Measurements from ENCODE around the gene CERS1.
A peak's percentile ranks its signal among the peaks of the same experiment; 100 is the strongest.

The CERS1 gene

DNA sequence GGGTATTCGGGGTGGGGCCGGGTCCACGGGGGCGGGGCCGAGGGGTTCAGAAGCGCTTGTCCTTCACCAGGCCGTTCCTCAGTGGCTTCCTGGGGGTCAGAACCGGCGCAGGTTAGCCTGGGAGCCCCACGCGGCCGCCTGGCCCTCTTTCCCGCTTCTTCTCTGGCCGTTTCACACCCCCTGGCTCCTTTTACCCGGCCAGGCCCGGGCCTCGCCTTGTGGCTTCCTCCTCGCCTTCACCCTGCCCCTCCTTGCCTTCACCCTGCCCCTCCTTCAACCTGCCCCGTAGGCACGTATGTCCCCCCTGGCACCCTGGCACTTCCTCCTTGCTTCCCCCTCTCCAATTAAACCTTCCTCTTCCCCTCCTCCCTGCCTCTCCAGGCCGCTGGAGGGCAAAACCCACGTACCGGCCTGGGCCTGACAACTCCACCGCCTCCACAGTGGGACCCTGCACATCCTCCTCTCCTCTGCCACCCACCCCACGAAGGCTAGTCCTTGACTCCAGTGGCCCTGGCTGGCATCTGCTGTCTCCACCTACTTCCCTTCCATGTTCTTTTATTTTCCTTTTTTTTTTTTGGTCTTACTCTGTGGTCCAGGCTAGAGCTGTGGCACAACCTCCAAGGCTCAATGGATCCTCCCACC is 25.3 kb downstream of the CERS1 start:
- no peak for DNase-seq (ENCODE audit: low spot score)

DNA sequence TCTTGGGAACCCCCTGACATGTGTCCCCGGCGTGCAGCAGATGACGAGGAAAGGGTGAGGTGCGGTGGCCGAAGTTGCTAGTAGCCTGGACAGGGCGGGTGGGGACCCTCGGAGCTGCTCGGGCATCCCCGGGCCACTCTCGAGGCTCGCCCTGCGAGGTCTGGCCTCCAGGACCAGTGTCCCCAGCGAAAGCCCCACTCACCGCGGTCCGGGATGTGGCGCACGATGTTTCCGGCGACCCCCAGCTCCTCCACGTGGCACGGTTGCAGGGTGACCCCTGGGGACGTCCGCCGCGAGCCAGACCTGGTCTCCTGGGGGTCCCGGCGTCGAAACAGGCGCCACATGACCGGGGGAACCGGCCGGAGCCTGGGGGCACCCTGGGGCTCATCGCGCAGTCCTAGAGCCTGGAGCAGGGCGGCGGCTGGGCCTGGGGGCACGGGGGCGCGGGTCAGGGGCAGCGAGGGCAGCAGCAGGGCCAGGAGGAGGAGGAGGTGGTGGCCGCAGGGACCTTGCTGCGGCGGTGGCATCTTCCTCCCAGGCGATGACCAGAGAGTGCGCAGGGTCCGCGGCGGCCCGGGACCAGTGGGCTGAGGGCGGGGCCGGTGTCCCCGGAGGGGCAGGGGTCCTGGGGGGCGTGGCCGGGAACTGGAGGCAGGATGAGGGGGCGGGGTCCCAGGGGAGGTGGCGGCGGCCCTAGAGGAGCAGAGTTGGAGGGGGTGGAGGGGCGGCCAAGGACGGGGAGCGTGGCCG is 26.0 kb downstream of the CERS1 start:
- no peak for DNase-seq (ENCODE audit: low spot score)

DNA sequence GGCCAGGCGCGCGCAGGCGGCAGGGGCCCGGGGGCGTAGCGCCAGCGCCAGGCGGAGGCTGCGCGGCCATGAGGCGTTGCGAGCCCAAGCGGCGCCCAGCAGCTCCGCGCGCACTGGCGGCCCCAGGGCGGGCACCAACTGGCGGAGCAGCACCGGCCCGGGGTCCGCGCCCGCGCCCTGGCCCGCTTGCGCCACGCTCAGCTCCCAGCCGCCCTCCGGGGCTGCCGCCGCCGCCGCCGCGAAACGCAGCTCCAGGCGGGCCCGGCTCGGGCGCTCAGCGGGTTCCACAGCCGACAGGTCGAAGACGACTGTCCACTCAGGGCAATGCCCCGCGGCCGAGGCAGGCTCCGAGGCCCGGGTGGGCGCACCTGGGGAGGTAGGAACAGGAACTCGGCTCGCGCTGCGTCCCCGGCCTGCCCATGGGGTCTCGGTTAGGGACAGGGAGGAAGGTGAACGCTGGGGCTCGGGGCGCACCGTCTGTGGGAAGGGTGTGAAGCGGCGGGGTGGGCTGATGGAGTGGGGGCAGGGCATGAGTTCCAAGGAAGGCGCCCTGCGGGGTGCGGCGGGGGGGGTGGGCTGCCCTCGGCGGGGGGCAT is 26.8 kb downstream of the CERS1 start:
- DNase-seq (ENCODE audit: low spot score) = no peak

DNA sequence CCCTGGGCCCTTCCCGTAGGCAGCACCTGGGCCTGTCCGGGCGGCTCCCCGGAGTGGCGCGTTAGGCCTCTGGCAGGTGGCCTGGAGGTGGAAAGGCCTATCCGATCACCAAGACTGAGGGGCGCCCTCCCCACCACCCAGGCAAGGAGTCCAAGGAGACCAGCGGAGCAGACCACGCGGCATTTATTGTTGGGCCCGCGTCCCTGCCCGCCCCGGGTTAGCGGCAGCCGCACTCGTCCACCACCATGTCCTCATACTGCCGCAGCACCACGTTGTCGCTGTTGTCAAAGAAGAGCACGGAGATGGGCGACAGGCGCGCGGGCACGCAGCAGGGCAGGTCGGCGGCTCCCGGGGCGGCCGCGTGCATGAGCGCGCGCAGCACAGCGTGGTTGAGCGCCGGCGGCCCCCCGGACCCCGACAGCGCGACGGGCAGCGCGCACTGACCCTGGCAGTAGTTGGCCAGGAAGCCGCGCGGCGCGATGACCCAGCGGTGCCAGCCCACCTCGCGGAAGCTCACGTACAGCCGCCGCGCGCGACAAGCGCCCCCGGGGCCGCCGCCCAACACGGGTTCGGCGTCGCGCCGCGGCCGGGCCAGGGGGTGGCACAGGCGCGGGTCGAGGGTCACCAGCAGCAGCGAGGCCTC is 27.5 kb downstream of the CERS1 start:
- no peak for DNase-seq (ENCODE audit: low spot score)

DNA sequence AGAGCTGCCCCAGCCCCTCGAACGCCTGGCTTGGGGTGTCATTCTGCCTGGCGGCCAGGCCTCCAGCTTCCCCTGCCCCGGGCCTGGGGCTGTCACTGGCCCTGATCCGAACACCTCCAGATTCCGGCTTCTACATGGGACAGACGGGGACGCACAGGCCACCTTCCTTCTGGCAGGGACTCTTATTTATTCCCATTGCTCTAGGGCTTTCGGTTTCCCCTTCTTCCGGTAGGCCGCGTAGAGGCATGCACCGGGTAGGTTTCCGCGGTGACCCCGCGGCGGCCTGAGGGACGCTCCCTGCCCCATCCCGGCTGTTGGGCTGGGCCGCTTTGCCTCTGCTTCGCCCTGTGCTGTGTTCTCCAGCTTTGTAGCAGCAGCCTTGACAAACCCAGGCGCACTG is 28.2 kb downstream of the CERS1 start:
- DNase-seq (ENCODE audit: low spot score) = no peak

DNA sequence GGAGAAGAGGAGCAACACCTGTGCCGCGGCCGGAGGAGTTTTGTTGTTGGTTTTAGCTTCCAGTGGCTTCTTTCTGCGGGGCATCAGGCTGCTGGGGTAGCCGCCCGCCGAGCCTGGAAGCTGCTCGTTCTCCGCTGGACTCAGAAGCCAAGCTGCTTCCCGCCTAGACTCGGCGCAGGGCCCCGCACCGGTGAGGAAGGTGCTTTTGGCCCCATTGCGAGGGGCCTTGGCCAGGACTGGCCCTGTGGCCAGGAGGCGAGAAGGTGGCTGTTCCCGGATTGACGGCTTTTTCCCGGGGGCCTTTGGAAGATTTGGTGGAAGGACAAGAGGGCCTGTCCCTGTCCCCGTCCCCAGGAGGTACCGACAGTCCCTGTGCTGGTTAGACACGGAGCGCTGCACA is 28.8 kb downstream of the CERS1 start:
- no peak for DNase-seq (ENCODE audit: low spot score)

DNA sequence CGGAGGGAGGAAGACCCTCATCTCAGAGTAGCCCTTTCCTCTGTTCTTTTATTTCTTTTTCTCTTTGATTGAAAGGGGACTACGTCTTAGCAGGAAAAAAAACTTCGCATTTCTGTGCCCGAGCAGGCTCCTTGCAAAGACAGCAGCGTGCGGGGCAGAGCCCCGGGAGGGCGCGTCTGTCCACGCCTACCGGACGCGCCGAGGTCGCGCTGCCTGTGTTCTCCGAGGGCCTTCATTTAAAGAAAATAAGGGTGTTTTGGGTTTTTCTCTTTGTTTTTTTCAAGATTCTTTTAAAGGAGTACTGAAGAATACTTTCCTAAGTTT is 29.2 kb downstream of the CERS1 start:
- DNase-seq (ENCODE audit: low spot score) = no peak

DNA sequence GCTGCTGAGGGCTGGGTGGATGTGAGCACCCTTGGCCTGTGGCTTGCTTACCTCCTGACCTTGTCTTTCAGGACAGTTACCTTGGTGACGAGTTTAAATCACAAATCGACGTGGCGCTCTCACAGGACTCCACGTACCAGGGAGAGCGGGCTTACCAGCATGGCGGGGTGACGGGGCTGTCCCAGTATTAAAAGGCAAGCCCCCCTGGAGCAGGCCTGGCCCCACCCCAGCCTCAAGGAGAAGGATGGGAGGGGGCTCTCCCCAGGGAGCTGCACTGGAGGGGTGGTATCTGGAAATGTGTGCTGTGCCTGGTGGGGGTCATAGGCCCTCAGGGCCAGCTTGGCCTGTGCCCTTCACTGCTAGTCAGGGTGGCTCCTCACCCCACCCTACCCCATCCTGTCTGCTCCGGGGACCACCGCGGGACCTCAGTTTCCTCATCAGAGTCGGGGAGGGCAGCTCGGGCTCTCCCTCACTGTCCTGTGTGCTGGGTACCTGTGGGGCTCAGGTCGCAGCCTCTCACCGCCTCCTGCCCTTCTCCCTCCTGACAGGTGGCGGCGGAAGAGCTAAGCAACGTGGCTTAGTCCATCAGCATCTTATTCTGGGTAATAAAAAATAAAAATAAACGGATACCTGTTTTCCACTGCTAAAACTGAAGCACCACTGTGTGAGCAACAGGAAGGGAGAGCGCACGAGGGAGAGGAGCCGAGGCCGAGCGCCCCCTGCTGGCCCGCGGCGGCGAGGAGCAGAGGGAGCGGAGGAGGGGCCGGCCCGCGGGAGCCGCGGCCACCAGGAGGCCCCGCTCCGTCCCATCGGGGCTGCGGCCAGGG is 29.8 kb downstream of the CERS1 start:
- DNase-seq (ENCODE audit: low spot score) = peak; percentile 68

DNA sequence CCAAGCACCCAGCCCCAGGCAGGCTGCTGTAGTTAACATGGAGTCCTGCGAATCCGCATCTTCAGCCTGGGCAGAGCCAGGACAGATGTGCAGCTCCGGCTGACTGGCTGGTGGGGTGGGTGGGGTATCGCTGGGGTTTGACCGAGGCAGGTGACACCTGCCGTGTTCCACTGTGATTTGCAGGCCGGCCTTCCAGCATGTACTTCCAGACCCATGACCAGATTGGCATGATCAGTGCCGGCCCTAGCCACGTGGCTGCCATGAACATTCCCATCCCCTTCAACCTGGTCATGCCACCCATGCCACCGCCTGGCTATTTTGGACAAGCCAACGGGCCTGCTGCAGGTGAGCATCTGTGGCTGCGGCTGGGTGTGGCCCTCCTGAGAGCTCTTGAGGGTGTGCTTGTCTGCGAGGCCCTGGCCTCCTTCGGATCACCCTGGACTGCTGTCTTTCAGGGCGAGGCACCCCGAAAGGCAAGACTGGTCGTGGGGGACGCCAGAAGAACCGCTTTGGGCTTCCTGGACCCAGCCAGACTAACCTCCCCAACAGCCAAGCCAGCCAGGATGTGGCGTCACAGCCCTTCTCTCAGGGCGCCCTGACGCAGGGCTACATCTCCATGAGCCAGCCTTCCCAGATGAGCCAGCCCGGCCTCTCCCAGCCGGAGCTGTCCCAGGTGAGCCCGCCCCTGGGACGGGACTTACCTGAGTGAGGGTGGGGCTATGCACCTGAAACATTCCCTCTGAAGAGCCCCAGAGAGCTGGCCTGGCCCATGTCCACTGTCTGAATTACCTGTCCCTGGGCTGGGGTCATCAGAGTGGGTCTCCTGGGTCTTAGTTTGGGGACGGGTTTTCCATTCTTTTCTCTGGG is 30.6 kb downstream of the CERS1 start:
- no peak for DNase-seq (ENCODE audit: low spot score)

DNA sequence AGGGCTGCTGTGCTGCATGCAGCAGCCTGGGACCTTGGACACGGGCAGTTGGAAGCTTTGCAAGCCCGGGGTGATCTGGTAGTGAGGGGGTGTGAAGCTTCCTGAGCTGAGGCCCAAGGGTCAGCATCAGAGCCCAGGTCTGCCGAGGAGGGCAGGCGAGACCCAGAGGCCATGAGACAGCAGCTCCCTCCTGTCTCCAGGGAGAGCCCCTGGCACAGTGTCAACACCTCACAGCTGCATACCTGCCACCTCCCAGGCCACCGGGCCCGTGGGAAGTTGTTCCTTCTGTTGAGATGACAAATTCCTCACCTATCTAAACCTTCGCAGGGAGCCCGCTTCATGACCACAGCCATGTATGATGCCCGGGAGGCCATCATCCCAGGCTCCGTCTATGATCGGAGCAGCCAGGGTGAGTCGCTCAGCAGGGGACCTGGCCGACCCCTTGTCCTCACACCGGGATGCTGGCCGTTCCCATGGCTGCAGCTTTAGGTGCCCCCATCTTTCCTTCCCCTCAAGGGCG is 32.1 kb downstream of the CERS1 start:
- DNase-seq (ENCODE audit: low spot score) = no peak

DNA sequence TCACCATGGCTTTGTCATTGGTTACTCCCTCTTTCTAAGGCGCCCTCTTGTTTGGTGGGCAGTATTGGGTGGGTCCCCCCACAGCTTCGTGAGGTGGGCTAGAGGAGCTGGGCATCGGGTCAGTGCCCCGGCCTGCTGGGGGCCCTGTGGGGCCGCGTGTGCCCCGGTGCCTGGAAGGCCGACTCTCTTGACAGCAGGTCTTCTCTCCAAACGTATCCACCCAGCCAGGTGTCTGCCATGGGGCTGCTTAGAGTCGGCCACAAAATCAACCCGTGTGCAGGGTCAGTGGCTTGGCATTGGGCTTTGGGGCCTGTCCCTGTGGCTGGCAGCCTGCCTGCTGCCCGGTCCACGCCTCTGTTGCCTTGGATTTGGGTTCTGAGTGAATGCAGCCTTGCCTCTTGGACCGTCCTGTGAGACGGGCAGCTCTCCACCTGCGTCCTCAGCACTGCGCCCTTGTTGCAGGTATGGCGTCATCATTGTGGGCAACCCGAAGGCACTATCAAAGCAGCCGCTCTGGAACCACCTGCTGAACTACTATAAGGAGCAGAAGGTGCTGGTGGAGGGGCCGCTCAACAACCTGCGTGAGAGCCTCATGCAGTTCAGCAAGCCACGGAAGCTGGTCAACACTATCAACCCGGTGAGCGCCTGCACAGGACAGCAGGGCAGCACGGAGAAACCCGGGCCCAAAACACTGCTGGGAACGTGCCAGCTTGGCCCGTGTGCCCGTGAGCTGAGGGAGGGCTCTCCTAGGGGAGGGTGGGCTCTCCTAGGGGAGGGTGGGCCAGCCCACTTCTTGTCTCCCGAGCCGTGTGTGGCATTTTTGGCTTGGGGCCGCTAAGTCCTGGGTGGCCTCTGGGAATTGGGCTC is 32.7 kb downstream of the CERS1 start:
- no peak for DNase-seq (ENCODE audit: low spot score)

DNA sequence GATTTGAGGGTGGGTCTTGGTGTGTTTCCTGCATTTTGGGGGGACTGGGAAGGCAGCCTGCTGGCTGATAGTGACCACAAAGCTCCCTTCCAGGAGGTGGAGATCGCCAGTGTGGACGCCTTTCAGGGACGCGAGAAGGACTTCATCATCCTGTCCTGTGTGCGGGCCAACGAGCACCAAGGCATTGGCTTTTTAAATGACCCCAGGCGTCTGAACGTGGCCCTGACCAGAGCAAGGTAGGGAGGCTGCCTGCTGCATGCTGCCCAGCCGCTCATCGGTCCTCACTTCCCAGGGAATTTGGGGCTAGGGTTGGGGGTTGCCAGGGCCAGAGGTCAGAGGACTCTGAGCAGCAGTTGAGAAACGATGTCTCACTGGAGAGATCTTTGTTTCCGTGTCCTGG is 34.0 kb downstream of the CERS1 start:
- DNase-seq (ENCODE audit: low spot score) = no peak

DNA sequence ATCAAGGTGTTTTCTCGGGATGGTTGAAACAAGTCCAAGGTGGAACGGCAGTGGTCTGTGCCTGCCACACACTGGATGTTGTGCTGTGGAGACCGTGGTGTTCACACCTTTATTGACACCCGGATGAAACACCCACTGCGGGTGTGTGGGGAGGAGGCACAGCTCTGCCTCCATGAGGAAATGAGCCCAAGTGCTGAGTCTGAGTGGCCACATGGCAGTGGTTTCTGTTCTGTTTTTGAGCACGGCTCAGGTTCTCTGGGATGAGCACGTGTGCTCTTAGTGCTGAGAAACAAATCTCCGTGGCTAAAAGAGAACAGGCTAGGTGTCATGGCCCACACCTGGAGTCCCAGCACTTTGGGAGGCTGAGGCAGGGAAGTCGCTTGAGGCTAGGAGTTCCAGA is 34.7 kb downstream of the CERS1 start:
- no peak for DNase-seq (ENCODE audit: low spot score)

DNA sequence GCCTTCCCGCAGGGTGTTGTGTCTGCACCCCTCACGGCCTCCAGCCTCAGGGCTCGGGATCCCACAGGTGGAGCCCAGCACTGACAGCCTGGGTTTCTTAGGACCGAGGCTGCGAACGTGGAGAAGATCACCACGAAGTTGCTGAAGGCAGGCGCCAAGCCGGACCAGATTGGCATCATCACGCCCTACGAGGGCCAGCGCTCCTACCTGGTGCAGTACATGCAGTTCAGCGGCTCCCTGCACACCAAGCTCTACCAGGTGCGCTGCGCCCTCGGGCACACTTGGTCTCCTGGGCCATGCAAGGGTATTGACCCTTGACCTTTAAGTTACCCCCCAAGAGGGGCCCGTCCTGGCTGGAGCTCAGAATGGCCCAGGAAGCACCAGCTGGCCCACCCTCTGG is 35.2 kb downstream of the CERS1 start:
- DNase-seq (ENCODE audit: low spot score) = no peak

DNA sequence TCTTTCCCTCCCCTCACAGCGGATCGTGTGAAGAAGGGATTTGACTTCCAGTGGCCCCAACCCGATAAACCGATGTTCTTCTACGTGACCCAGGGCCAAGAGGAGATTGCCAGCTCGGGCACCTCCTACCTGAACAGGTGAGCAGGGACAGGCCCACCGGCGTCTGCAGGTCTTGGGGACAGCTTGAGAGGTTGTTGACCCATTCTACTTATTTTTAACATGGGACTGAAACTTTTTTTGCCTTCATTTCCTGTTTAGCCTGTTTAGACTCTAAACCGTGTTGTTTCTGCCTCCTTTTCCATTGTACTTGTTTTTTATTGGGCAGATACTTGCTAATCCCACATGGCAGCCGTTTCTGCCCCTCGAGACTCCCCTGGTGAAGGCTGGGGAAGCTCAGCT is 35.7 kb downstream of the CERS1 start:
- DNase-seq (ENCODE audit: low spot score) = no peak

DNA sequence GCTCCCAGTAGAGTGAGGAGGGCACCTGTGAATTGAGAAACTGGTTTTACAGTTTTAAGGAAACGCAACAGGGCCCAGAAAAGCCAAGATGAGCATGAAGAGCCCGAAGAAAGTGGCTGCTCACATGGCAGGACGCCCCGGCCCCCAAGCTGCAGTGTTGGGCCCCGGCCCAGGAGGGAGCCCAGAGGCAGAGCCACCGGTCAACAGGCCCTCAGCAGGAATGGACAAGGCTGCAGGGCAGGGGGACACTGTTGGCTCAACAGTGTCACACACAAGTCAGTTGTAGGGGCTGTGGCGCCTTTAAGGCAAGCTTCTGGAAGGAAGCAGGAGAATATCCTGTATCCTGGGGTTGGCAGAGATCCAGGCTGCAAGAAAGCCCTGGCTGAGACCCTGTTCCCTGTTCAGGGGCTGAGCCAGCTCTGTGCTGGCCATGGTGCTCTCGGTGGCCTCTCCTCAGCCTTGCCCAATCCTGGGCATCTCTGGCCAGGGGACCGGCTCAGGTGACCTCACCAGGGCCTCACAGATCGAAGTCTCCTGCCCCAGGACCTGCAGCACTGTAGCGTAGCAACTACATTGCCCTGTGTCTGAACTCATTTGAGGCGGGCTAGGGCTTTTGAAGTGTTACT is 36.2 kb downstream of the CERS1 start:
- peak; percentile 79 for DNase-seq (ENCODE audit: low spot score)

DNA sequence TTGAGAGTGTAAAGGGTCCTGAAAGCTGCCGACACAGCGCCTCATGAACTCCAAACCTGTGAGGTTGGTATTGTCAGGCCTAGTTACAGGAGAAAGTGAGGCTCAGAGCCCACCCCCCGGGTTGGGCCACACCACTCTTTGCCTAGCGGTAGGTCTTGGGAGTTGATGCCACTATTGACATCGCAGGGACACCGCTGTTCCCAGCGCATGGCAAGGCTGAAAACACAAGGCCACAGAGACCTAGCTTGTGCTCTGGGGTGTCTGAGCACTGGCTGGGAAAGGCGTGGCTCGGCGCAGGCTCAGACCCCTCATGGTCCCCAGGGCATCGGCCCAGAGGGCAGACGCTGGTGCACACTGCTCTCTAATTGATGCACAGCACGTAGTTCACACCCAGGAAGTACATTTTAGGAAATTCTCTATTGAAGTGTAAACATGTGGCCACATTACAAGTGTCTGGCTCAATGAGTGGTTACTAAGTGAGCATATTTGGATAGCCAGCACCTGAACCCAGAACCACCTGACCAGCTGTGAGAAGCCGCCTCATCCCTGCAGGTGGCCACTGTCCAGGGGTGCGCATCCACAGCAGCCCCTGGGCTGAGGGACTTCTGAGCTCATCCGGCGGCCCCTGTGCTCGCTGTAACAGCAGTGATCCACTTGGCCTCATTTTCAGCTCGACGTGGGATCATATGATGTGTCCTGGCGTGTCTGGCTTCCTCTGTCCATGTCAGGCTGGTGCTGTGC is 36.9 kb downstream of the CERS1 start:
- no peak for DNase-seq (ENCODE audit: low spot score)

DNA sequence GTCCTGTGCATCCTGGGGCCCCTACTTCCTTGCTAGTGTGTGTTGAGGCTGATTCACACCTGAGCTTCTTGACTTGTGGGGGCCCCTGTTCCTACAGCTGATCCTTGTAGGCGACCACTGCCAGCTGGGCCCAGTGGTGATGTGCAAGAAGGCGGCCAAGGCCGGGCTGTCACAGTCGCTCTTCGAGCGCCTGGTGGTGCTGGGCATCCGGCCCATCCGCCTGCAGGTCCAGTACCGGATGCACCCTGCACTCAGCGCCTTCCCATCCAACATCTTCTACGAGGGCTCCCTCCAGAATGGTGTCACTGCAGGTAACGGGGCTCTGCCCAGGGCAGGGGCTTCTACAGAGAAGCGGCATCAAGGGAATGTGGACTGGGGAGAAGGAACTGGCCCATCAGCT is 38.7 kb downstream of the CERS1 start:
- no peak for DNase-seq (ENCODE audit: low spot score)

Data from kidney capillary endothelial cell (primary cell).